GM18867 (cell line): ENCODE measurements around the gene KLHDC3.

Source experiments
- ATAC-seq: cut with Tn5 transposase; IDR thresholded peaks from one replicate; pipeline ENCODE4 v1.9.1; 2021; ENCODE audit warnings: mild to moderate bottlenecking, moderate library complexity; ENCODE audit not compliant: unreplicated experiment

Gene KLHDC3

GRCh38 chr6:43054206-43054943, 40.3 kb downstream of the KLHDC3 start:
- ATAC-seq = no peak

- no peak for ATAC-seq
These were observed 41.9 kb downstream of the KLHDC3 start for GRCh38 chr6:43055966-43056365.

- ATAC-seq = no peak
These were observed 44.5 kb downstream of the KLHDC3 start for GRCh38 chr6:43058531-43058930.

- ATAC-seq = peak; percentile 87
These were observed 45.4 kb downstream of the KLHDC3 start, which contains the start of the genes KLC4 and MRPL2 for GRCh38 chr6:43059168-43060033. Gene KLC4, plus strand, starts transcription at chr6:43059631. Its CDS starts 1,705 bp downstream, at chr6:43061336. Gene MRPL2, minus strand, starts transcription at chr6:43059434. Its CDS starts 53 bp downstream, at chr6:43059381.

GRCh38 chr6:43060034-43060754, 46.1 kb downstream of the KLHDC3 start:
- no peak for ATAC-seq

GRCh38 chr6:43060755-43061633, 46.9 kb downstream of the KLHDC3 start:
- ATAC-seq = no peak

- no peak for ATAC-seq
These were observed 47.8 kb downstream of the KLHDC3 start for GRCh38 chr6:43061861-43062260.

- ATAC-seq = no peak
These were observed 48.8 kb downstream of the KLHDC3 start for GRCh38 chr6:43062818-43063217.

- ATAC-seq = no peak
These were observed 56.1 kb downstream of the KLHDC3 start for GRCh38 chr6:43070028-43070632.
